DMS53 treated with DMSO at 0.1 percent for 48 hours (cell line): ENCODE measurements around the gene NR2C2.
A peak's percentile ranks its signal among the peaks of the same experiment; 100 is the strongest.
"Not testable (repeated sequence)": the region's sequence is repeated elsewhere in the genome, so short reads cannot be mapped to it uniquely, and the experiment has no call there.

ENCODE experiments used
- DNase-seq: peaks from one replicate; lab custom pipeline; 2025; ENCODE audit not compliant: unreplicated experiment; lab: John Stamatoyannopoulos, UW

The NR2C2 gene

GRCh38 chr3:14947100-14947885 is at the start of gene NR2C2:
Gene NR2C2 (plus strand): TSS chr3:14947583. CDS start chr3:15003915, 56,332 bp downstream.
- peak; percentile 7 for DNase-seq

GRCh38 chr3:14898929-14899328 is 48.5 kb upstream of the NR2C2 start:
- no peak for DNase-seq

DNA sequence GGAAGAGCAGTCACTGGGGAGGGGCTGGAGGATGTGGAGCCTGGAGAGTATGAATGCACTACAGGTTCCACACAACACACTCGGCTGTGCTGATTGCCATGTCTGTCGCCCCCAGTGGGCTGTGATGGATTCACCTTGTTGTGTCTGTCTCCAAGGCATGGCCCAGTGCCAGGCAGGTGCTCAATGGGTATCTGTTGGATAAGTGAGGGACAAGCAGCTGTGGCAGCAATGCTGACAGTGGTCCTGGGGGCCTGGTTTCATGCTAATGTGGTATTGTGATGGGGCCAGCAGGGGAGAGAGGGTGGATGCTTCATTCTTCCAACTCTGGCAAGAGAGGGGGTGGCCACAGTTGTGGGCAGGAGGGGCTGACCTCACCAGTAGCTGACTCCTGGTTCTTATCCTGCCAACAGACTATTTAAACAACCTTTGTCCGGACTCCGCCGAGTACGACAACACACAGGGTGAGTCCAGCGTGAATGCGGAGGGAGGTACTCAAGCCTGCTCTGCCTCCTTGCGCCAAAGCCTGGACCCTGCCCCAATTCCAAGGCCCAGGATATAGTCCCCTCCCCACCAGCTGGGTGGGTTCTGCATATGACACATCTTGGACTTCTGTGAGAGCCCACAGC is 47.3 kb upstream of the NR2C2 start:
- no peak for DNase-seq

- no peak for DNase-seq
Measured at GRCh38 chr3:14900881-14901873, 46.2 kb upstream of the NR2C2 start.

DNA sequence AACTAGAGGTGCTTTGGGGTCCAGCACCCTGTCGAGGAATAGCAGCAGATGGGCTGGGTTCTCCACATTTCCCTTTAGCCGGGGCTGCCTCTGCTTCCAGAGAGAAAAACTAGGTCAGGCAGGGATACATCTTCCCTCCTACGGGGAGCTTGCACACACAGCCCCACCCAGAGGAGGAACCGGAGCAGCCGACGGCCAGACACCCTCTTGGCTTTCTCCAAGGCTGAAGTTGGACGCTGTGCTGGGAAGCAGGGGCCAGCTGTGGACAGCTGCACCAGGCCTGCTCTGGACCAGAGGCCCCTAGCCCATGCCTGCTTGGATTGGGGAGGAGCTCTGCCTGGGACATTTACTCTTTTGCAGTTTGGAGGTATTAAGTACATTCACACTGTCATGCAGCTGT is 44.7 kb upstream of the NR2C2 start:
- DNase-seq, result no peak

DNA sequence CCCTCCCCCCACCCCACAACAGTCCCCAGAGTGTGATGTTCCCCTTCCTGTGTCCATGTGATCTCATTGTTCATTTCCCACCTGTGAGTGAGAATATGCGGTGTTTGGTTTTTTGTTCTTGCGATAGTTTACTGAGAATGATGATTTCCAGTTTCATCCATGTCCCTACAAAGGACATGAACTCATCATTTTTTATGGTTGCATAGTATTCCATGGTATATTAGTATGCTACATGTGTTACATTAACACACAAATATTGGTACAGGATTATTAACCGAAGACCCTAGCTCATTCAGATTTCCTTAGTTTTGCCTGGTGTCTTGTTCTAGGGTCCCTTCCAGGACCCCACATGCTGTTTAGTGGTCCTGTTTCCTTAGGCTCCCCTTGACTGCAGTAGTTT is 43.9 kb upstream of the NR2C2 start:
- not testable (repeated sequence) for DNase-seq

DNA sequence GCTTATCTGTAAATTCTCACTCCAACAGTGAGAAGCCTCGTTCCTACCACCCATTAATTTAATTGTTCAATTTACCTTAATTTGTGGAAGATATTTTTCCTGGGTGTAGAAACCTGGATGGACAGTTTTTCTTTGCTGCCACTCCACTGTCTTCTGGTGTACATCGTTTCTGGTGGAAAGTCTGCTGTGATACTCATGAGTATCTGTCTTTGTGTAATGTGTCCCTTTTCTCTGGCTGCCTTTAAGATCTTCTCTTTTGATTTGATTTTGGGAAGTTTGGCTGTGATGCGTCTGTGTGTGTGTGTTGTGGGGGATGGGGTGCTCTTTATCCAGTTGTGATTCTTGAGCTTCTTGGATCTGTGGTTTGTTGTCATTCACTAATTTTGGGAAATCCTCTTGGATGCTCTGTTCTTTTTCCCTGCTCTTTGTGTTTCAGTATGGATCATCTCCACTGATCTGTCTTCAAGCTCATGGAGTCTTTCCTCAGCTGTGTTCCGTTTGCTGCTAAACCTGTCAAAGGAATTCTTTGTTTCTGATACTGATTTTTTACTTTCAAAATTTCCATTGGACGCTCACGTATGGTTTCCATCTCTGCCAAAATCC is 42.2 kb upstream of the NR2C2 start:
- no peak for DNase-seq

- DNase-seq, result no peak
Measured at GRCh38 chr3:14906355-14906971, 40.9 kb upstream of the NR2C2 start.

DNA sequence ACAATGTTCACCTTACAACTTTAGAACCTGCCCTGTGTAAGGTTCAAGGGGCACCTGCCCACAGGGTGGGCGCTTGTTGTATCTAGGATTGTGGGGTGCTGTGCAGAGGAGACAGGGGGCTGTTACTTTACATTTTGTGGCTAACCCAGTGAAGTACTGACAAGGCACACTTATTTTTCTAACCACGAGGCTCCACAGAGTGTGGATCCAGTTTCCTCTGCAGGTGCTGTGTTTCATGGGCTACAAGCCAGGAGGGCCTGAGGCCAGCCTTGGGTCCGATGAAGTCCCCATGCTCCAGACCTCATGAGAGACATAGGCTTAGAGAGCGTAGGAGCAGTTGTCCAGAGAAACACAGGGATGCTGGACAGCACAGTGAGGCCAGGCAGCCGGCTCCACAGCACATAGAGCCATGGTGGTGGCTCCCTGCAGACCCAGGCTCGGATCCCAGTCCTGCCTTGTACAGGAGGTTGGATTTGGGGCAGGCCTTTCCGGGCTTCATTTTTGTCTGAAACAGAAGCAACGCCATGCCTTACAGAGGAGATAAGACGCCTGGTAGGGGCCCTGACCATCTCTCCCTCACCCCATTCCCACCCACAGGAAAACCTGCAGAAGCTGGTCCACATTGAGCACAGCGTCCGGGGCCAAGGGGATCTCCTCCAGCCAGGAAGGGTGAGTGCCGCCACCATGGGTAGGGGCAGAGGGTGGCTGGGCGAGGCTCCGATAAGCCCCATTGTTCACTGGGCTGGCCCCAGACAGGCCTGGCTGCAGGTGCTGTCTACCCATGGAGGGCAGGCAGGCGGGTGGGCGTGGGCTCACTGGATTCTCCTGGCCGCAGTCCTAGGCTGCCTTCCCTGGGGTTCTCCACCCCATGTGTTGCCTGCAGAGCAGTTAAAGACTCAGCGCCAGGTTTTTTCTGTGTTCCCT is 40.1 kb upstream of the NR2C2 start:
- DNase-seq, result no peak

DNA sequence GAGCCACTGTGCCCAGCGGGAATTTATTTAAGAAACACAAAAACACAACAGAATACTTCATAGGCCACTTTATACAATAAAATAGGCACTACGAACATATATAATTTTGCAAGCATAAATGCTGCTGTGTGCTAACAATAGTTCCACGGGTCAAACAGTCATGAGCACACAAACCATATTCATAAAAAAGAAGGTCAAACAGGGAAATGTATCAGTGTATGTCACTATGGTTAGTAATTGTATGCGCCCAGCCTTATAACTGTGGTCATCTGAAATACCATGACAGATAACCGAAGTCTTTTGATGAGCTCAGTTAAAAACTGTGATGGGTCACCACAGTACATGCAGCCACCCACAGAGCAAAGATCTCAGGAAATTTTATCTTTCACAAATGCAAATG is 38.1 kb upstream of the NR2C2 start:
- no peak for DNase-seq

DNA sequence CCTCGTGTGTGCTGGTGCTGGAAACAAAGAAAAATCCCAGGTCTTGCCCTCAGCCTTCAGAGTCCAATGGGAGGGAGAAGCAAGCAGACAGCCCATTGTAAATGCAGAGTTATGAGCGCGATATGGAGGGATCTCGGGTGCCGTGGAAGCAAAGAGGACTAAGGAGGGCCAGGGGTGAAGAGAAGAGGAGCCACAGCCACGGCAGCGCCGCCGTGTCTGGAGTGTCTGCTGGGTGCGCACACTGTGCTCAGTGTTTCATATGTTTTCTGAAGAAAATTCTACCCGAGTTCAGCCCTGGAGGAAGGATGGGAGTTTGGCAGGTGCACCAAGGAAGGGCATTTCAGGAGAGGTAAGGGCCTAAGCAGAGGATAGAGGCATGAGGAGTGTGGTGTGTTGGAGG is 35.7 kb upstream of the NR2C2 start:
- DNase-seq, result no peak

DNA sequence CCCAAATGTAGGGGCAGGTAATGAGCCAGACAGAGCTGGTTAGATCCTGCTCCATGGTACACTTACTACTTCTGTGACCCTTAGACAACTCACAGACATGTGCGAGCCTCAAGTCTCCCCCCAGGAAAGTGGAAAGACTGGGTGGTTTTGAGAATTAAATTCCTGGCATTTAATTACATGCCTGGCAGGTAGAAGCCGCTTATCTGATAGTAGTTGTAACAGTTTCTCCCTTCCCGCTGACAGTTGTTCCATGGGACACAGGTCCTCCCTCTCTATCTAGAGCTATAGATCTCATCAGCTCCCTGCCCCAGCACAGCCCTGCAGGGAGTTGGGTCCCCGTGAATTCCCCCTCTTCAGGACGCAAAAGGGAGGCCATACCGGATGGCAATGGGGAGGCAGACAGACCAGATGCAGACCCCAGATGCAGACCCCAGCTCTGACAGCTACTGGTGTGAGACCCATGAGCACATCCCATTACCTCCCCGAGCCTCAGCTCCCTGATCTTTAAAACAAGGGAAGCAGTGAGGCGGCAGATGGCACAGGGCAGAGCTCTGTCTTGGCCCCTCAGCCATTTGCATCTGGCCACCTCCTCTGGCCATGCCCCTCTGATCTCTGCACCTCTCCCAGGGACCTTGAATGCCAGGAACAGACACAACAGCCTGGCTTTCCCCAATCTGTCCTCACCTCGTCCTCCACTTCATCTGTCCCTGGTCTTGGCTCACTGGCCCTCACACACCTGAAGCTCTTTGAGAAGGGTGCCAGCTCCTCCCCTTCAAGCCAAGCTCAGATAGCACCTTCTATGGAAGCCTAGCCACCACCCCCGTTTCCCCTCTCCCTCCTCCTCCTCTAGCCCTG is 34.1 kb upstream of the NR2C2 start:
- DNase-seq, result no peak

DNA sequence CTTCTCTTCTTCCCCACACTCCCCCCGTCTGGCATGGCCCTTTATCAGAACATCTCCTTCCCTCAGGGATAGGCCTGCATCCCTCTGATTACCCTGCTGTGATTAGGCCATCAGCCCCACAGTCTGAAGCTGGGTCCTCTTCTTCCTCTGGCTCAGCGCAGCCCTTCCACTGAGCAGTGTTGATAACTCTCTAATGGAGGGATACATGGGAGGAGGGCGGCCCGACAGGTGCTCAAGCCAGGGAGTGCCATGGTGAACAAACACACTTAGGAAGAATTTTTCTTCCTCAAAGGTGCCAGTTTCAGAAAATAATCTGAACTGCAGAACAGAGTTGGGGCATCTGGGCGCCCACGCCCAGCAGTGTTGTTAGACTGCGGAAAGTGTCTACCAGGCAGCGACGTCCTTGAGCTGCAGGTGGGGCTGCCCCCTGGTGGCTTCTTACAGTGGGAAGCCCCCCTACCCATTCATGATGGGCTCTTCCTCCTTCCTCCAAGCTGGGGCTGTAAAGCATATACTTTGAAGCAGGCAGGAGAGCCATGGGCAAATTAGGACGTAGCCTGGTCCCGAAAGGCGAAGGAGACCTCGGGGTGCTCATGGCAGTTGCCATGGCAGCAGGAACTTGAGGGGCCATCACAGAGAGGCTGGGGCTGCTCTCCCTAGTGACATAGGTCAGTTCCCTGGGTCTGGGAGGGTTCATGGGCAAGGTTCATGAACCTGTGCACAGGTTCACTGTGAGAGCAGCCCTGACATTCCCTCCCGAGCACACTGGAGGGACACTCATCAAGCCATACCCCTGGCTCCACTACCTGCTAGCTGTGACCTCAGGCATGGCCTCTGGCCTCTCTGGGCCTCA is 33.2 kb upstream of the NR2C2 start:
- DNase-seq, result no peak

DNA sequence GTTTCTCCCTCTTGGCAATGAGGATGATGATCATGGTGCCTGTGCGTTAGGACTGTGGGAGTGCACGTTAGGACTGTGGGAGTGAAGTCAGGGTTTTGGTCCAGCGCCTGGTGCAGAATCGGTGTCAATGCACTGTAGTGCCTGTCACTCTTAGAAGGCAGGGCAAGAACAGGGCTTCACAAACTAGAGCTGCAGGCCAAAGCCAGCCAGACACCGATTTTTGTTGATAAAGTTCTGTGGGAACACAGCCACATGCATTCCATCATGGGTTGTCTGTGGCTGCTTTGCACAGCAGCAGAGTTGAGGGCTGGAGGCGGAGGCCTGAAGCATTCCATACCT is 32.6 kb upstream of the NR2C2 start:
- DNase-seq, result no peak

- DNase-seq, result no peak
Measured at GRCh38 chr3:14915636-14916222, 31.7 kb upstream of the NR2C2 start.

DNA sequence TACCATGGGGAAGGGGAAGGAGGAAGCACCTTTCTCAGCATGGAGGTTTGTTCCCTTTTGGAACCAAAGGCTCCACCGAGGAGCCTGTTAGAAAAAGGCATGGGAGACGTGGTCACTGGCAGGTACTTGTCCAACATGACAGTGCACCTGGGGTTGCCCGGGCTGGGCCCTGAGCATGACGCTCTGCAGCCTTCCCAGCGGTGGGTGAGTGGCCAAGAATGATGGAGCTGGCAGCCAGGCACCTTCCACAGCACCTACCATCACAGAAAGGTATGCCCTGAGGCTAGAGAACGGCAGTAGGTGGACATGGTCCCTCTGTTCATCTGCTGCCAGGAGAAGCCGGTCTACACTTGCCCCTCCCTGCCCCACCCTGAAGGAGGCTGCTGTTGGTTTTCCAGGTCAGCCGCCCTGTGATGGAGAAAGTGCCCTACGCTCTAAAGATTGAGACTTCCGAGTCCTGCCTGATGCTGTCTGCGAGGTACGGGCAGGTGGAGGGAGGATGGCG is 29.0 kb upstream of the NR2C2 start:
- no peak for DNase-seq

GRCh38 chr3:14920536-14920935 is 26.8 kb upstream of the NR2C2 start:
- DNase-seq, result no peak
